ENCODE measurements around the gene CDH20.

The CDH20 gene

GRCh38 chr18:61549416-61549815 lies 216.2 kb downstream of the CDH20 start:
- ChIA-PET CTCF (interaction anchor here (1.3 kb wide), 1 partner anchor 32 kb away, joined by 5 read pairs; no protein-coding TSS in a partner anchor), POLR2A (no interaction called here)
- no peak for DNase-seq (ENCODE audit: extremely low spot score)
- TF ChIP-seq CTCF (IDR thresholded peaks at IDR 0.05; ENCODE audit: control extremely low read depth, extremely low read depth, low read depth, missing control alignments) = no peak

GRCh38 chr18:61549889-61550288 lies 216.7 kb downstream of the CDH20 start:
- DNase-seq (ENCODE audit: extremely low spot score) = no peak
- POLR2A ChIA-PET = no interaction called here
- TF ChIP-seq CTCF (IDR thresholded peaks at IDR 0.05; ENCODE audit: control extremely low read depth, extremely low read depth, low read depth, missing control alignments) = no peak
- CTCF ChIA-PET = interaction anchor here (1.3 kb wide), 1 partner anchor 32 kb away, joined by 5 read pairs; no protein-coding TSS in a partner anchor

- TF ChIP-seq CTCF (IDR thresholded peaks at IDR 0.05; ENCODE audit: control extremely low read depth, extremely low read depth, low read depth, missing control alignments) = peak; percentile 63
- ChIA-PET CTCF (interaction anchor here (0.8 to 1.9 kb wide), 8 partner anchors 9 to 581 kb away, joined by 3 to 8 read pairs (median 5); no protein-coding TSS in a partner anchor), POLR2A (no interaction called here)
- DNase-seq (ENCODE audit: extremely low spot score) = peak; percentile 55
Measured at GRCh38 chr18:61551586-61551985, 218.4 kb downstream of the CDH20 start.

- no peak for DNase-seq (ENCODE audit: extremely low spot score)
- POLR2A ChIA-PET = no interaction called here
- TF ChIP-seq CTCF (IDR thresholded peaks at IDR 0.05; ENCODE audit: control extremely low read depth, extremely low read depth, low read depth, missing control alignments) = no peak
- CTCF ChIA-PET = interaction anchor here (0.7 to 1.9 kb wide), 5 partner anchors 11 to 579 kb away, joined by 3 to 8 read pairs (median 5); no protein-coding TSS in a partner anchor
Measured at GRCh38 chr18:61553045-61553659, 219.9 kb downstream of the CDH20 start.

- CTCF ChIA-PET = interaction anchor here (1.2 to 1.7 kb wide), 2 partner anchors 14 to 24 kb away, joined by 3 read pairs; no protein-coding TSS in a partner anchor
- POLR2A ChIA-PET = no interaction called here
- TF ChIP-seq CTCF (IDR thresholded peaks at IDR 0.05; ENCODE audit: control extremely low read depth, extremely low read depth, low read depth, missing control alignments) = no peak
- DNase-seq (ENCODE audit: extremely low spot score) = no peak
Measured at GRCh38 chr18:61554117-61554776, 221.0 kb downstream of the CDH20 start.

- POLR2A ChIA-PET = interaction anchor here (0.6 kb wide), 1 partner anchor 264 kb away, joined by 4 read pairs; no protein-coding TSS in a partner anchor
- no peak for DNase-seq (ENCODE audit: extremely low spot score)
- CTCF ChIA-PET = interaction anchor here (1.2 to 1.7 kb wide), 2 partner anchors 14 to 23 kb away, joined by 3 read pairs; no protein-coding TSS in a partner anchor
Measured at GRCh38 chr18:61554946-61555361, 221.7 kb downstream of the CDH20 start.

More at GRCh38 chr18:61554946-61555361, 221.7 kb downstream of the CDH20 start:
- no peak for TF ChIP-seq CTCF (IDR thresholded peaks at IDR 0.05; ENCODE audit: control extremely low read depth, extremely low read depth, low read depth, missing control alignments)

All from GM10248 (cell line).